ENCODE measurements around the gene KDM5D.

The KDM5D gene

GRCh38 chrY:19744381-19745378 lies at the start of gene KDM5D:
Gene KDM5D, minus strand, starts transcription at chrY:19744726. Its CDS starts 192 bp downstream, at chrY:19744534.
- FAIRE-seq: no peak

DNA sequence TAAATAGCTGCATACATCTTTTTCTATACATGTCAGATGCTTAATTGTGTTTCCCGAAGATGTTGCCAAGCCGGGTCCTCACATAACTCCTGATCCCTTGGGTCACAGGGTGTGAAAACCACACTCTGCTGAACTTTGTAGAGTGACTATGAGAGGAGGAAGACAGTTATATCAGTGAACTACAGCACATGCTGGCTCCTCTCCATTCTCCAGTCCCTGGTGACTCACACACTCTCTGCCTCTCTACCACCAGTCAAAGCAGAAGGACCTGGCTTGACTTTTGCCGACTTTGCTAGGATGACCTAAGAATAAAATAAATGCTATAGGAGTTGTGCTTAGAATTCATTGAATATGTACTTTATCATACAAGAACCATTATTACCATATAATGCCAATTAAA lies 23.8 kb upstream of the KDM5D start:
- FAIRE-seq: no peak

GRCh38 chrY:19743331-19743730 lies 1.2 kb downstream of the KDM5D start:
- no peak for FAIRE-seq

GRCh38 chrY:19742153-19742552 lies 2.4 kb downstream of the KDM5D start:
- no peak for FAIRE-seq

- no peak for FAIRE-seq
These were observed 10.1 kb downstream of the KDM5D start for GRCh38 chrY:19734425-19734824.

DNA sequence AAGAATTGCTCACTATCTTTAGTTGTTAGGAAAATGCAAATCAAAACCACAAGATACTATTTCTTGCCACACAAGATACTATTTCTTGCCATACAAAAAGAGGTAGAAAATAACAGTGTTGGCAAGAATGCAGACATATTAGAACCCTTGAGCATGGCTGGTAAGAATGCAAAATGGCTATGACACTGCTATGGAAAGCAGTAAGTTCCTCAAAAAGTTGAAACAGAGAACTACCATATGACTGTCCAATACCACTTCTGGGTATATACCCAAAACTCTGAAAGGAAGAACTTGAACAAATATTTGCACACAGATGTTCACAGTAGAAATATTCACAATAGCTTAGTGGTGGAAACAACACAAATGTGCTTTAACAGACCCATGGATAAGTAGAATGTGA lies 26.6 kb downstream of the KDM5D start:
- no peak for FAIRE-seq

GRCh38 chrY:19717146-19717545 lies 27.4 kb downstream of the KDM5D start:
- no peak for FAIRE-seq

GRCh38 chrY:19715226-19715625 lies 29.3 kb downstream of the KDM5D start:
- FAIRE-seq: no peak

GRCh38 chrY:19713430-19713829 lies 31.1 kb downstream of the KDM5D start:
- FAIRE-seq: no peak

DNA sequence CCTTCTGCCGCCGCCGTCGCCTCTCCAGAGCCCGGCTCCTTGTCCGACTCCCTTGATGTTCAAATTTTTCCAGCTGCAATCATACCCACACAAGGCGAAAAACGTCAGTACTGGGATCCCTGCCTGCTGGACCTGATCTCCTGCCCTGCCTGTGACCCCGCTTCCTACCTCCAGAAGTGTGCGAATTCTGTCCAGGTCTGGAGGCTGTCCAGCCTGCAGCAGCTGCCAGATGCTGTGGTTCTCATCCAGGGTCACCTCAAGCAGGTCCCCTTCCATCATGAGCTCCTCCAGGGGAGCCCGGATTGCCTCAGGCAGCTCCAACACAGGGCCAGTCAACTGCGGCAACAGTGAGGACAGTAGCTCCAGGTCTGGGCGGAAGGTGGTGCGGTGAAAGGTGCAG lies 38.3 kb downstream of the KDM5D start:
- FAIRE-seq: no peak

DNA sequence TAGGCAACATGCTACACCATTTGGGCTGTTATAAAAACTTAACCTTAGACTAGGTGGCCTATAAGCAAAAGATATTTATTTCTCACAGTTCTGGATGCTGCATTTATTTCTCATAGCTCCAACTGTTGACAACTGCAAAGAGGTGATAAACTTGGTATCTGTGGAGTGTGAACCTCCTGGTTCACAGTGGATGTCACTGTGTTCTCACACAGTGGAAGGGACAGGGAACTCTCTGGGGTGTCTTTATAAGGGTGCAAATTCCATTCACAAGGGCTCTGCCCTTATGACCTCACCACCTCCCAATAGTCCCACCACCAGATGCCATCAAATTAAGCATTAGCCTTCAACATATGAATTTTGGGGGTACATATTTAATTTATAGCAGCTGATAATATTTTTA lies 46.0 kb downstream of the KDM5D start:
- no peak for FAIRE-seq

DNA sequence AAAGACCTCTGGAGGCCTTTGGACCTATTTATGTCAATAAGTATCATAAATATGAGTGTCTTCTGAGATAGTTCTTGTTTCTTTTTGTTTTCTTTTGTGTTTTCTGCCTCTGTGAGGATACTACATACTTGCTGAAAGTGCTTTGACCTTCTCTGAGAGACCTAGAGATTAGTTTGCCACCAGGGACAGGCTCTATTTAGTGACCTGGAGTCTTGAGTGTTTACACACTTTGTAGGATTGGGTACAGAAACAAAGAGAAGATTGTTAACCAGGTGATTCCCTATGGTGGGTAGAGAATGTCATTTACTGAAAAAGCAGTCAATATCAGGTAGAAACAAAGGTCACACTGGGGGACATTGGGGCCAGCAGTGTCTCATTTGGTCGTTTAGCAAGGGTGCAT lies 63.7 kb downstream of the KDM5D start:
- FAIRE-seq: no peak
